ENCODE data around the gene BRSK1. TPM values are rescaled to one million over a fixed set of nuclear protein-coding genes. Genes with fewer than 3 reads are reported as not detected.

BRSK1 gene
- polyA plus RNA-seq, 1 donor from 2014 or later: 213 TPM

GRCh38 chr19:55319785-55320184 is 36.0 kb downstream of the BRSK1 start:
- no peaks in the 10 kb centered on the region for H3F3A ChIP-seq (ENCODE audit: insufficient read depth, low read length, poor library complexity, severe bottlenecking)
- no peak overlapping the region for H3K4me2 ChIP-seq (ENCODE audit: low read length)
- no peaks in the 10 kb centered on the region for H3K9me3 ChIP-seq (ENCODE audit: low read length)
- no peak overlapping the region for H3K27ac ChIP-seq (ENCODE audit: low read length)
- H3K79me2 ChIP-seq (replicated peaks; ENCODE audit: insufficient read depth, low read length): no peaks in the 10 kb centered on the region
- TF ChIP-seq POLR2AphosphoS5 (IDR thresholded peaks at IDR 0.05) (no peak), TAF1 (IDR thresholded peaks at IDR 0.05; ENCODE audit: low read depth) (no peak), EZH2 (IDR thresholded peaks at IDR 0.05; ENCODE audit: borderline replicate concordance, insufficient read depth, low read length, poor library complexity, severe bottlenecking) (no peak), RAD21 (conservative IDR thresholded peaks at IDR 0.05) (no peak), EP300 (conservative IDR thresholded peaks at IDR 0.05; ENCODE audit: poor library complexity, severe bottlenecking) (no peak), CTCF (IDR thresholded peaks at IDR 0.05; ENCODE audit: poor library complexity, severe bottlenecking) (no peak), REST (IDR thresholded peaks at IDR 0.05; ENCODE audit: borderline replicate concordance) (no peak), SMC3 (conservative IDR thresholded peaks at IDR 0.05; ENCODE audit: poor library complexity) (no peak), MXI1 (conservative IDR thresholded peaks at IDR 0.05; ENCODE audit: poor library complexity, severe bottlenecking) (no peak)
- H4K20me1 ChIP-seq (ENCODE audit: insufficient read depth): no peaks in the 10 kb centered on the region
- no peak overlapping the region for H3K4me3 ChIP-seq (ENCODE audit: low read length)
- no peaks in the 10 kb centered on the region for H3K27me3 ChIP-seq (ENCODE audit: insufficient read depth, low read depth, low read length)
- H3K9me2 ChIP-seq (ENCODE audit: insufficient read depth, low read length): no peaks in the 10 kb centered on the region
- no peak overlapping the region for H3K9ac ChIP-seq (ENCODE audit: low read length)
- no peak overlapping the region for H2AFZ ChIP-seq (ENCODE audit: low read depth, low read length)
- H3K36me3 ChIP-seq (ENCODE audit: insufficient read depth, low read length): no peaks in the 10 kb centered on the region

- TF ChIP-seq SMC3 (conservative IDR thresholded peaks at IDR 0.05; ENCODE audit: poor library complexity) (no peak), TAF1 (IDR thresholded peaks at IDR 0.05; ENCODE audit: low read depth) (no peak), REST (IDR thresholded peaks at IDR 0.05; ENCODE audit: borderline replicate concordance) (no peak), MXI1 (conservative IDR thresholded peaks at IDR 0.05; ENCODE audit: poor library complexity, severe bottlenecking) (no peak), CTCF (IDR thresholded peaks at IDR 0.05; ENCODE audit: poor library complexity, severe bottlenecking) (no peak), EZH2 (IDR thresholded peaks at IDR 0.05; ENCODE audit: borderline replicate concordance, insufficient read depth, low read length, poor library complexity, severe bottlenecking) (no peak), RAD21 (conservative IDR thresholded peaks at IDR 0.05) (no peak), POLR2AphosphoS5 (IDR thresholded peaks at IDR 0.05) (no peak), EP300 (conservative IDR thresholded peaks at IDR 0.05; ENCODE audit: poor library complexity, severe bottlenecking) (no peak)
- Histone ChIP-seq H3K9me2 (ENCODE audit: insufficient read depth, low read length) (no peaks in the 10 kb centered on the region), H3K27ac (ENCODE audit: low read length) (no peak overlapping the region), H3K4me2 (ENCODE audit: low read length) (no peak overlapping the region), H3K9me3 (ENCODE audit: low read length) (no peaks in the 10 kb centered on the region), H3K36me3 (ENCODE audit: insufficient read depth, low read length) (no peaks in the 10 kb centered on the region), H2AFZ (ENCODE audit: low read depth, low read length) (no peak overlapping the region), H3K79me2 (replicated peaks; ENCODE audit: insufficient read depth, low read length) (no peaks in the 10 kb centered on the region), H3F3A (ENCODE audit: insufficient read depth, low read length, poor library complexity, severe bottlenecking) (no peaks in the 10 kb centered on the region), H3K4me3 (ENCODE audit: low read length) (no peak overlapping the region), H4K20me1 (ENCODE audit: insufficient read depth) (no peaks in the 10 kb centered on the region), H3K9ac (ENCODE audit: low read length) (no peak overlapping the region), H3K27me3 (ENCODE audit: insufficient read depth, low read depth, low read length) (no peaks in the 10 kb centered on the region)
These were observed 37.1 kb downstream of the BRSK1 start for GRCh38 chr19:55320844-55321419.

Measured in neural cell (in vitro differentiated cells).